Tibial artery (tissue), 4 donors: ENCODE results near the gene AP1M2.

Source experiments
- DNase-seq, 2 donors: peaks; one replicate each; pipeline ENCODE4 v3.0.0-alpha.2; 2019
- H3K27ac ChIP-seq, 2 donors: fragments of 200-600 bp; sonication (generic) in 1 of 2; 1 replicate in 1 of 2; 2 replicates in 1 of 2; pipeline ENCODE4 v1.5.1; 2018 to 2019; ENCODE audit warnings: mild to moderate bottlenecking in 1 of 2
- H3K27me3 ChIP-seq, 2 donors: fragments of 200-600 bp; sonication (generic) in 1 of 2; one replicate each; pipeline versions ENCODE4 v1.5.1 to v1.6.0; 2016 to 2019
- H3K36me3 ChIP-seq, 3 donors: fragments of 200-600 bp; sonication (generic) in 2 of 3; one replicate each; pipeline ENCODE4 v1.5.1; 2016 to 2019; ENCODE audit warnings: mild to moderate bottlenecking in 2 of 3
- H3K4me1 ChIP-seq, 4 donors: fragments of 200-600 bp; sonication (generic) in 2 of 4; 1 replicate in 3 of 4; 2 replicates in 1 of 4; pipeline ENCODE4 v1.5.1; 2016 to 2019
- H3K4me3 ChIP-seq, 2 donors: fragments of 200-600 bp; sonication (generic) in 1 of 2; 1 replicate in 1 of 2; 2 replicates in 1 of 2; pipeline ENCODE4 v1.5.1; 2018 to 2019; ENCODE audit warnings: mild to moderate bottlenecking in 2 of 2
- H3K9me3 ChIP-seq, 3 donors: fragments of 200-600 bp; sonication (generic) in 1 of 3; one replicate each; pipeline ENCODE4 v1.5.1; 2016 to 2019
- intact Hi-C: fragments of 100-400 bp; cut with DNase I; formaldehyde crosslinking; loops from one replicate; pipeline ENCODE4 v1.15.0; 2023; ENCODE audit warnings: low total_unique reads
- TF ChIP-seq, protein P1 (sequence below), 2 experiments: fragments of 200-600 bp in 1 of 2; fragments of 450-650 bp in 1 of 2; IDR thresholded peaks; one replicate each; pipeline ENCODE4 v1.5.1; 2017 to 2019; ENCODE audit warnings: antibody characterized with exemption in 2 of 2, mild to moderate bottlenecking in 1 of 2, moderate library complexity in 1 of 2

AP1M2 gene

DNA sequence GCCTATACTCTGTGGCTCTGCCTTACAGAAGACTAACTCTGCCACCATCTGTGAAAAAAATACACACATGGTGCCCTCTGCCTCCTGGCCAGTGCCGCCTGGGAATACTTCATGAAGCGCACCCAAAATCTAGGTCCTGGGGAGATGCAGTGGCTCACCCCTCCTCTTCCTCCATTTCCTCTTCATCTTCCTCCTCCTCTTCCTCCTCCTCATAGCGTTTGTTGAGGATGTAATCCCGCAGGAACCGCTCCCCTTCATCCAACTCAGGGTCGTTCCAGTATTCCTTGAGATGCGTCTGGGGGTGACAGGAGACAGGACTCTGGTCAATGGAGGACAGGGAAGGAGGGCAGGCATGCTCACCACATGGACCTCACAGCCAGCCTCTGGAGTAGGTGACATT lies 27.0 kb downstream of the AP1M2 start:
- no peaks in the 10 kb centered on the region for H3K9me3 ChIP-seq
- H3K27me3 ChIP-seq: no peaks in the 10 kb centered on the region
- TF ChIP-seq, protein P1, sequence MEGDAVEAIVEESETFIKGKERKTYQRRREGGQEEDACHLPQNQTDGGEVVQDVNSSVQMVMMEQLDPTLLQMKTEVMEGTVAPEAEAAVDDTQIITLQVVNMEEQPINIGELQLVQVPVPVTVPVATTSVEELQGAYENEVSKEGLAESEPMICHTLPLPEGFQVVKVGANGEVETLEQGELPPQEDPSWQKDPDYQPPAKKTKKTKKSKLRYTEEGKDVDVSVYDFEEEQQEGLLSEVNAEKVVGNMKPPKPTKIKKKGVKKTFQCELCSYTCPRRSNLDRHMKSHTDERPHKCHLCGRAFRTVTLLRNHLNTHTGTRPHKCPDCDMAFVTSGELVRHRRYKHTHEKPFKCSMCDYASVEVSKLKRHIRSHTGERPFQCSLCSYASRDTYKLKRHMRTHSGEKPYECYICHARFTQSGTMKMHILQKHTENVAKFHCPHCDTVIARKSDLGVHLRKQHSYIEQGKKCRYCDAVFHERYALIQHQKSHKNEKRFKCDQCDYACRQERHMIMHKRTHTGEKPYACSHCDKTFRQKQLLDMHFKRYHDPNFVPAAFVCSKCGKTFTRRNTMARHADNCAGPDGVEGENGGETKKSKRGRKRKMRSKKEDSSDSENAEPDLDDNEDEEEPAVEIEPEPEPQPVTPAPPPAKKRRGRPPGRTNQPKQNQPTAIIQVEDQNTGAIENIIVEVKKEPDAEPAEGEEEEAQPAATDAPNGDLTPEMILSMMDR (IDR thresholded peaks at IDR 0.05): no peak
- peaks cover 19 to 72% (median 58%) of the 10 kb centered on the region in 3 donors for H3K36me3 ChIP-seq
- H3K4me3 ChIP-seq: no peak overlapping the region
- H3K4me1 ChIP-seq: peaks cover 0 to 9% (median 6%) of the 10 kb centered on the region in 4 donors
- intact Hi-C loops: loop anchor here (10.0 kb wide), 1 partner anchor 155 kb away; the partner anchor contains the start of gene CDC37
- H3K27ac ChIP-seq: no peak overlapping the region
- no peak for DNase-seq

- no peak overlapping the region for H3K4me3 ChIP-seq
- DNase-seq: no peak
- no peaks in the 10 kb centered on the region for H3K4me1 ChIP-seq
- TF ChIP-seq, protein P1 (IDR thresholded peaks at IDR 0.05): no peak
- no peaks in the 10 kb centered on the region for H3K27me3 ChIP-seq
- intact Hi-C loops: no loop called here
- H3K9me3 ChIP-seq: no peaks in the 10 kb centered on the region
- peaks cover 37 to 96% (median 82%) of the 10 kb centered on the region in 3 donors for H3K36me3 ChIP-seq
- H3K27ac ChIP-seq: no peak overlapping the region
Measured at GRCh38 chr19:10557603-10558197, 29.4 kb downstream of the AP1M2 start.

DNA sequence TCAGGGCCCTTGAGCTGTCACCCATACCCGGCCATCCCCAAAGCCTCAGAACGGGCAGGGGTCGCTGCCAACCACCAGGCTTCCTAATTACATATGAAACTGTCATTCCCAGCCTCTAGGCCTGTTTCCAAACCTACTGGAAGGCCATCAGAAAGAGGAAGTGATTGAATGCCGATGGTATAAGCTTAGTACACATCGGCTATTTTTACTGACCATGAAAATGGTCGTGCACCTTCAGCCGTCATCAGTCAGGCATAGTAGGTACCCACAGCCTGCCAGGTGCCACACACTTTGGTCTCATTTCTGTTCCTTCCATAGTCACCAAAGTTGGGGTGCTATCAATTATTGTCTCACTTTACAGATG lies 31.5 kb downstream of the AP1M2 start:
- Histone ChIP-seq H3K27ac (no peak overlapping the region), H3K36me3 (peaks cover 48 to 98% (median 95%) of the 10 kb centered on the region in 3 donors), H3K4me3 (no peak overlapping the region), H3K4me1 (no peaks in the 10 kb centered on the region), H3K27me3 (no peaks in the 10 kb centered on the region), H3K9me3 (no peaks in the 10 kb centered on the region)
- no peak for DNase-seq
- intact Hi-C loops: no loop called here
- TF ChIP-seq, protein P1 (IDR thresholded peaks at IDR 0.05): no peak

DNA sequence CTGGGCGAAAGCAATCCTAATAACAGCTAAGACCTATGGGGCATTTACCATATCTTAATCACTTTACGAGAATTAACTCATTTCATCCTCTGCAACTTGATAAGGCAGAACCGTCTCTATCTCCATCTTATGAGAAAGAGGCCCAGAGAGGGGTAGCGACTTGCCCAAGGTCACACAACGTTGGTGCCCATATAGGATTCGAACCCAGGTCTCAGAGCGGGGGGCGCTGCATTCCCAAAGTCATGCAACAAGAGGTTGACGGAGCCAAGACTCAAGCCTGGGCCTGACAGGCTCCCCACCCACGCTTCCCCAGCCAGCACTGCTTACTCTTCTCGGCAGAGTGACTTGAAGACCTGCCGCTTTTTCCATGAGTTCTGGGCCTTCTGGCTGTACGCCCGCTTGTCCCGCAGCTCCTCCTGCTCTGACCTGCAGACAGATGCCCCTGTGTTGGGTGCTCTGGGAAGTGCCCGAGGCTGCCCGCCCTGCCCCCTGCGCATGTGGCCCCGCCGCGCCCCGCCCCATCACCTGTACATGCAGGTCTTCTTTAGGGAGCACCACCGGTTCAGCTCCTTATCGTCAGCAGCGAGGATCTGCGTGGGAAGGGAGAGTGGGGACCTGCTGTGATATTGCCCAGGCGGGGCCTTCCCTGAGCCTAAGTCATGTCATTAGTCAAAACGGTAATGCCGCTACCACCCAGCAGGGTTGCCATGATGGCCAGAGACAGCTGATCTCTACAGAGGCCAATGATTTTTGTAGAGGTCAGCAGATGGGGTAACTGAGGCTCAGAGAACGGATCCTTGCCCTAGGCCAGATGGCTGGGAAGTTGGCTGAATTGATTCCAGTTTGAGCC lies 32.1 kb downstream of the AP1M2 start:
- TF ChIP-seq, protein P1 (IDR thresholded peaks at IDR 0.05): no peak
- DNase-seq: no peak
- Histone ChIP-seq H3K27ac (no peak overlapping the region), H3K4me3 (no peak overlapping the region), H3K36me3 (peaks cover 49 to 98% (median 95%) of the 10 kb centered on the region in 3 donors), H3K27me3 (no peaks in the 10 kb centered on the region), H3K9me3 (no peaks in the 10 kb centered on the region), H3K4me1 (no peaks in the 10 kb centered on the region)
- intact Hi-C loops: no loop called here

GRCh38 chr19:10553943-10554381 lies 33.1 kb downstream of the AP1M2 start:
- TF ChIP-seq, protein P1 (IDR thresholded peaks at IDR 0.05): no peak
- Histone ChIP-seq H3K4me1 (no peaks in the 10 kb centered on the region), H3K27ac (no peak overlapping the region), H3K9me3 (no peaks in the 10 kb centered on the region), H3K4me3 (no peak overlapping the region), H3K27me3 (no peaks in the 10 kb centered on the region), H3K36me3 (peaks cover 50 to 98% (median 95%) of the 10 kb centered on the region in 3 donors)
- intact Hi-C loops: no loop called here
- DNase-seq: no peak
